ENCODE data around the gene HOXA10.

DNA sequence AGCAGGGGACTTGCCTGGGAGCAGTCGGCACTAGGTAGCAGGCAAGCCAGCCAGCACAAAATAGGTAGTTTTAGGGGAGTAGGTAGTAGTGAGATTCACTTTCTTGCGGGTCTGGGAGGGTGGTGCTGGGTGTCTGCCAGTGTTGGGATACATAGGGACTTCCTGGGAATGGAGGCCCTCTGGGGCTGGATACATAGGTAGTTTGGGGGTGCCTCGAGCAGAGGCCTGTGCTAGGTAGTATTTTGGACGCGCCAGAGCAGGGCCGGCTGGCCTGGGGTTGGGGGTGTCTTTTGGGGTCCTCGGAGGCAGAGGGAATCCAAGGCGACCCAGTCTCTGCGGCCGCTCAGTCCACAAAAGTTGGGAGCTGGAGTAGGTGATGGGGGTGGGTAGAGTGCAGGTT is 19.8 kb downstream of the HOXA10 start:
- TF ChIP-seq CTCF (conservative IDR thresholded peaks at IDR 0.05) (no peak), EZH2 (IDR thresholded peaks at IDR 0.05; ENCODE audit: low read depth) (no peak)
